ENCODE data around the gene SYT4. TPM values are rescaled to one million over a fixed set of nuclear protein-coding genes. Genes with fewer than 3 reads are reported as not detected.

SYT4 gene
- total and polyA plus RNA-seq, 7 experiments from 2014 or later, result not detected

GRCh38 chr18:43236921-43237320, 40.4 kb downstream of the SYT4 start:
- H3K27me3 ChIP-seq (ENCODE audit: control insufficient read depth in 2 of 2, insufficient read depth in 2 of 2, low read length in 2 of 2), result no peaks in the 10 kb centered on the region
- Mint-ChIP-seq H3K4me1 (no peaks in the 10 kb centered on the region), H3K9me3 (peaks cover 0 to 21% (median 5%) of the 10 kb centered on the region in 11 donors), H3K27me3 (no peaks in the 10 kb centered on the region), H3K27ac (no peak overlapping the region), H3K4me3 (no peak overlapping the region), H3K36me3 (no peaks in the 10 kb centered on the region)
- H3K4me3 ChIP-seq (ENCODE audit: low read length), result no peak overlapping the region
- intact Hi-C loops (cut with micrococcal nuclease), result no loop called here
- H3K36me3 ChIP-seq (ENCODE audit: control insufficient read depth in 2 of 3, insufficient read depth in 3 of 3, low read length in 3 of 3), result no peaks in the 10 kb centered on the region
- POLR2A ChIA-PET, result no interaction called here
- no peaks in the 10 kb centered on the region for H3K4me1 ChIP-seq (ENCODE audit: control insufficient read depth in 2 of 2, insufficient read depth in 2 of 2, low read length in 2 of 2)
- H3K27ac ChIP-seq (ENCODE audit: low read depth, low read length), result no peak overlapping the region
- CTCF ChIA-PET, result no interaction called here
- DNase-seq, result no peak
- ATAC-seq, result no peak
- no peaks in the 10 kb centered on the region for H3K9me3 ChIP-seq (ENCODE audit: control insufficient read depth in 2 of 3, low read length in 3 of 3)

- H3K9me3 ChIP-seq (ENCODE audit: control insufficient read depth in 2 of 3, low read length in 3 of 3), result no peaks in the 10 kb centered on the region
- Mint-ChIP-seq H3K9me3 (peaks cover 0 to 21% (median 5%) of the 10 kb centered on the region in 11 donors), H3K4me1 (no peaks in the 10 kb centered on the region), H3K27me3 (no peaks in the 10 kb centered on the region), H3K27ac (no peak overlapping the region), H3K4me3 (no peak overlapping the region), H3K36me3 (no peaks in the 10 kb centered on the region)
- H3K4me3 ChIP-seq (ENCODE audit: low read length), result no peak overlapping the region
- DNase-seq (no peak), ATAC-seq (no peak)
- POLR2A ChIA-PET, result no interaction called here
- intact Hi-C loops (cut with micrococcal nuclease), result no loop called here
- no peaks in the 10 kb centered on the region for H3K36me3 ChIP-seq (ENCODE audit: control insufficient read depth in 2 of 3, insufficient read depth in 3 of 3, low read length in 3 of 3)
- no peaks in the 10 kb centered on the region for H3K4me1 ChIP-seq (ENCODE audit: control insufficient read depth in 2 of 2, insufficient read depth in 2 of 2, low read length in 2 of 2)
- no peak overlapping the region for H3K27ac ChIP-seq (ENCODE audit: low read depth, low read length)
- no peaks in the 10 kb centered on the region for H3K27me3 ChIP-seq (ENCODE audit: control insufficient read depth in 2 of 2, insufficient read depth in 2 of 2, low read length in 2 of 2)
- CTCF ChIA-PET, result no interaction called here
Measured at GRCh38 chr18:43234889-43235288, 42.4 kb downstream of the SYT4 start.

- Mint-ChIP-seq H3K27ac (no peak overlapping the region), H3K36me3 (peaks cover 0 to 4% (median 0%) of the 10 kb centered on the region in 5 donors), H3K4me1 (no peaks in the 10 kb centered on the region), H3K9me3 (peaks cover 0 to 20% (median 4%) of the 10 kb centered on the region in 11 donors), H3K27me3 (no peaks in the 10 kb centered on the region), H3K4me3 (no peak overlapping the region)
- ChIA-PET POLR2A (no interaction called here), CTCF (no interaction called here)
- ATAC-seq (no peak), DNase-seq (no peak)
- Histone ChIP-seq H3K9me3 (ENCODE audit: control insufficient read depth in 2 of 3, low read length in 3 of 3) (no peaks in the 10 kb centered on the region), H3K4me3 (ENCODE audit: low read length) (no peak overlapping the region), H3K4me1 (ENCODE audit: control insufficient read depth in 2 of 2, insufficient read depth in 2 of 2, low read length in 2 of 2) (no peaks in the 10 kb centered on the region), H3K36me3 (ENCODE audit: control insufficient read depth in 2 of 3, insufficient read depth in 3 of 3, low read length in 3 of 3) (no peaks in the 10 kb centered on the region), H3K27me3 (ENCODE audit: control insufficient read depth in 2 of 2, insufficient read depth in 2 of 2, low read length in 2 of 2) (no peaks in the 10 kb centered on the region), H3K27ac (ENCODE audit: low read depth, low read length) (no peak overlapping the region)
- intact Hi-C loops (cut with micrococcal nuclease), result no loop called here
Measured at GRCh38 chr18:43222501-43222900, 54.8 kb downstream of the SYT4 start.

GRCh38 chr18:43220691-43221090, 56.6 kb downstream of the SYT4 start:
- Histone ChIP-seq H3K36me3 (ENCODE audit: control insufficient read depth in 2 of 3, insufficient read depth in 3 of 3, low read length in 3 of 3) (no peaks in the 10 kb centered on the region), H3K4me1 (ENCODE audit: control insufficient read depth in 2 of 2, insufficient read depth in 2 of 2, low read length in 2 of 2) (no peaks in the 10 kb centered on the region), H3K9me3 (ENCODE audit: control insufficient read depth in 2 of 3, low read length in 3 of 3) (no peaks in the 10 kb centered on the region), H3K27me3 (ENCODE audit: control insufficient read depth in 2 of 2, insufficient read depth in 2 of 2, low read length in 2 of 2) (no peaks in the 10 kb centered on the region), H3K27ac (ENCODE audit: low read depth, low read length) (no peak overlapping the region), H3K4me3 (ENCODE audit: low read length) (no peak overlapping the region)
- ChIA-PET CTCF (no interaction called here), POLR2A (no interaction called here)
- H3K4me1 Mint-ChIP-seq, result no peaks in the 10 kb centered on the region
- H3K4me3 Mint-ChIP-seq, result no peak overlapping the region
- intact Hi-C loops (cut with micrococcal nuclease), result no loop called here
- DNase-seq, result no peak
- H3K27ac Mint-ChIP-seq, result no peak overlapping the region
- H3K36me3 Mint-ChIP-seq, result peaks cover 0 to 4% (median 0%) of the 10 kb centered on the region in 5 donors
- ATAC-seq, result no peak
- peaks cover 0 to 25% (median 6%) of the 10 kb centered on the region in 11 donors for H3K9me3 Mint-ChIP-seq
- H3K27me3 Mint-ChIP-seq, result no peaks in the 10 kb centered on the region

Other genes with a start within 250 kb of the SYT4 start
- gene RIT2, start 161.8 kb downstream of the SYT4 start, total RNA-seq, result not detected
- gene RIT2, start 161.8 kb downstream of the SYT4 start, polyA plus RNA-seq, result not detected